ENCODE measurements around the gene PLAC8L1.

The PLAC8L1 gene

GRCh38 chr5:146079695-146080373, 25.5 kb downstream of the PLAC8L1 start:
- DNase-seq (ENCODE audit: low spot score) = no peak

GRCh38 chr5:146078566-146078965, 26.8 kb downstream of the PLAC8L1 start:
- no peak for DNase-seq (ENCODE audit: low spot score)

GRCh38 chr5:146076455-146076854, 28.9 kb downstream of the PLAC8L1 start:
- no peak for DNase-seq (ENCODE audit: low spot score)

- no peak for DNase-seq (ENCODE audit: low spot score)
These were observed 29.3 kb downstream of the PLAC8L1 start for GRCh38 chr5:146076028-146076427.

- DNase-seq (ENCODE audit: low spot score) = no peak
These were observed 32.0 kb downstream of the PLAC8L1 start for GRCh38 chr5:146073239-146073900.

- DNase-seq (ENCODE audit: low spot score) = no peak
These were observed 32.8 kb downstream of the PLAC8L1 start for GRCh38 chr5:146072595-146072994.

GRCh38 chr5:146071171-146071570, 34.2 kb downstream of the PLAC8L1 start:
- DNase-seq (ENCODE audit: low spot score) = no peak

- no peak for DNase-seq (ENCODE audit: low spot score)
These were observed 34.6 kb downstream of the PLAC8L1 start for GRCh38 chr5:146070746-146071145.

GRCh38 chr5:146069780-146070099, 35.6 kb downstream of the PLAC8L1 start:
- DNase-seq (ENCODE audit: low spot score) = no peak

GRCh38 chr5:146068977-146069779, 36.2 kb downstream of the PLAC8L1 start:
- DNase-seq (ENCODE audit: low spot score) = no peak

GRCh38 chr5:146068206-146068605, 37.2 kb downstream of the PLAC8L1 start:
- DNase-seq (ENCODE audit: low spot score) = no peak

GRCh38 chr5:146066968-146067367, 38.4 kb downstream of the PLAC8L1 start:
- no peak for DNase-seq (ENCODE audit: low spot score)

GRCh38 chr5:146060221-146060585, 45.2 kb downstream of the PLAC8L1 start:
- no peak for DNase-seq (ENCODE audit: low spot score)

- no peak for DNase-seq (ENCODE audit: low spot score)
These were observed 45.7 kb downstream of the PLAC8L1 start for GRCh38 chr5:146059460-146060220.

- DNase-seq (ENCODE audit: low spot score) = no peak
These were observed 49.9 kb downstream of the PLAC8L1 start for GRCh38 chr5:146055432-146055831.

- no peak for DNase-seq (ENCODE audit: low spot score)
These were observed 52.6 kb downstream of the PLAC8L1 start for GRCh38 chr5:146052780-146053179.

- peak; percentile 62 for DNase-seq (ENCODE audit: low spot score)
These were observed 53.7 kb downstream of the PLAC8L1 start for GRCh38 chr5:146051678-146052077.

- no peak for DNase-seq (ENCODE audit: low spot score)
These were observed 55.3 kb downstream of the PLAC8L1 start for GRCh38 chr5:146050086-146050485.

GRCh38 chr5:146049704-146050026, 55.7 kb downstream of the PLAC8L1 start:
- DNase-seq (ENCODE audit: low spot score) = no peak

- peak; percentile 88 for DNase-seq (ENCODE audit: low spot score)
These were observed 56.2 kb downstream of the PLAC8L1 start for GRCh38 chr5:146048994-146049703.

GRCh38 chr5:146047396-146047795, 58.0 kb downstream of the PLAC8L1 start:
- no peak for DNase-seq (ENCODE audit: low spot score)

- DNase-seq (ENCODE audit: low spot score) = no peak
These were observed 61.7 kb downstream of the PLAC8L1 start for GRCh38 chr5:146043722-146044121.
